ENCODE data around the gene RHOU.

The RHOU gene

DNA sequence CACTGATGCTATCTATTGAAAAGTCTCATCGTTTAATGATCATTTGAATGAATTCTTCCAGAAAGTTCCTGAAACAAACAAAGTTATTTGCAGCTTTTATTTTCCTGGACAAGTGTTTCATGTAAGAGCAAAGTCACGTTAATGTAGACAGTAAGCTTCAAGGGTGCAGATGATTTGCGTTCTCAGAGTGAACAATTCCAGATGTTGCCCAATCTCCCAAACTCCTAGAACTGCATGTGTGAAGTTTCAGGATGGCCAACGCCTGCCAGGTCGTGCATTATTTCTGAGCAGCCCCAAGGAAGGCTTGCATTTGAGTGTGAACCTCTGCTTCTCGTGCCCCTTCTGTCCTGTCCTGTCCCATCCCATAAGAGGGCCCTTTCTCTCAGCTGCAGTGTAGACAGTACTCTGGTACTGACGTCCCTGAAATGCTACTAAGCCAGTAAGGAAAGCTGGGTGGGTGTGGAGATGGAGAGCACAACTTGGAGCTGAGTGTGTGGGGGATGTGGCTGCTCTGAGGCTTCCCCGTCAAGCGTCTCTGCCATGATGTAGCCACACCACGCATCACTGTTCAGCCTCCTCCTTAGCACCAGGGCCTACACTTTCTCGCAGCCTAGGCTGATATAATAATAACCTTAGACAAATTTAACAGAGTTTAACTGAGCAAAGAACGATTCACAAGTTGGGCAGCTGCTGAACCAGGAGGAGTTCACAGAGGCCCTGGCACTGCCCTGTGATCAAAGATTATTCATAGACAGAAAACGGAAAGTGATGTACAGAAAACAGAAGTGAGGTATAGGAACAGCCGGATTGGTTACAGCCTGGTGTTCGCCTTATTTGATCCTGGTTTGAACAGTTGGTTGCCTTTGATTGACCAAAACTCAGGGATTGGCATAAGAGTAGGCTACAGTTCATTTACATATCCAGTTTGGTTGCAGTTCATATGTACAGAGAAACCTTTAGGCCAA is 50.4 kb downstream of the RHOU start:
- no peak for DNase-seq (ENCODE audit: low read depth)

DNA sequence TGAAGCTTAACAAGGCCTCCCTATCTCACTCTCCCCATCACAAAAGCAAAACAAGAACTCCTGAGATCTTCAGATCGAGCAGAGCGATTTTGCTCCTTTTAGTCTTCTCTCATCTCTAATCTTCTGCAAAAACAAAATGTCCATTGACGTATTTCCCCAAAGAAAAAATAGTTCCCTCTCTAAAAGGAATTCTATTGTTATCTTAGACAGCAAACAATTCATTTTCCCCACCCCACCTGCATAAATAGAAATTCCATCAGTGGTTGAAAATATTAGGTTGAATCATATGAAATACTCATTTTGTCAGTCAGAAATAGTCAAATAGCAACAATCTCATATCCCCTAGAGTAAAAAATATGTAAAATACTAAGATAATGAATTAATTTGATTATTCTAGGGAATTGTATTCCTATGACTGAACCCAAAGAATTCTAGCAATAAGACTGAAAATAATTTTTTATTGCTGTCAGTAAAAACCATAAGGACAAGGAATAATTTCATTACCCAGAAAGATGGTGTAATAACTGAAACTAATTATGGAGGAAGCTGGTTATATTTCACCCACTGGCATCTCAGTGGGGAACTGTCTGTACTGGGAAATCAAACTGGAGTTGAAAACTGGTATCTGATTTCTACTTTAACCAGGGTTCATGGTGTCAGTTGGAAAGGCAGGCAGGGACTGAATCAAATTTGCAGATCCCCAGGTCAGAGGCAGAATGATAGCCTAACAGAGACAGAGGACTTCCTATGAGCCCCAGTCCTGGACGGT is 51.3 kb downstream of the RHOU start:
- DNase-seq (ENCODE audit: low read depth), result no peak

DNA sequence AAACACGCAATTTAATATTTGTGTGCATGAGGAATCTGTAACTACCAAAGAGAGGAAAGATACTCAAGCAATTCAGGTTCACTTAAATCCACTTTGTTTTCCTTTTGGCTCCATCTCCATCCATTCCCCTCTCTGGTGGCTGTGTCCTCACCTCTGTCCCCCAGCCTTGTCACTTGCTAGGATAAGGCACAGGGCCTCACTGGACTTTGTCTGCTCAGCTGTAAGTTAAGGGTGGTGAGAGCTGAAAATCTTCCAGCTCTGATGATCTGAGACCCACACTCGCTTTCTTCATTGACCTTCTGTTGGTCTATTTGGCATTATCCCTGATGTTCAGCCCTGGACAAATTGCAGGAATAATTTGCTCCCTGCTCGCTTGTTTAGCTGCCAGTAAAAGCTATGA is 56.5 kb downstream of the RHOU start:
- no peak for DNase-seq (ENCODE audit: low read depth)

DNA sequence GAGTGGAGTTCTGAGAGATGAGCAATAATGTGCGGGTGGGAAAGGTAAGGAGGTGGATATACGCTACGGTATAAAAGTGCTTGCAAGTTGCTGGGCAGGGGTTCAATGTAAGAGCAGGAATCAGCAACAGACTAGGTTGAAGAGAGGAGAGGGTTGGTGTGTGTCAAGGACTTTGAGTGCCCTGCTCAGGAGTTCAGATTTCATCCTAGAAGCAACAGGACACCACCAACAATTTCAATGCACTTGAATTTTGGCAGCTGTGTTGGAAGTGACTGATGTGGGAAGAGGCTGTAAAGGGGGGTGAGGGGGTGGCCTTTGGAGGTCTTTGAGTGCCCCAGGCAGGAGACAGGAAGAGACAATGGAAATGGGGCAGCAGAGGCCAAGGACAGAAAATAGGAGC is 57.3 kb downstream of the RHOU start:
- no peak for DNase-seq (ENCODE audit: low read depth)

DNA sequence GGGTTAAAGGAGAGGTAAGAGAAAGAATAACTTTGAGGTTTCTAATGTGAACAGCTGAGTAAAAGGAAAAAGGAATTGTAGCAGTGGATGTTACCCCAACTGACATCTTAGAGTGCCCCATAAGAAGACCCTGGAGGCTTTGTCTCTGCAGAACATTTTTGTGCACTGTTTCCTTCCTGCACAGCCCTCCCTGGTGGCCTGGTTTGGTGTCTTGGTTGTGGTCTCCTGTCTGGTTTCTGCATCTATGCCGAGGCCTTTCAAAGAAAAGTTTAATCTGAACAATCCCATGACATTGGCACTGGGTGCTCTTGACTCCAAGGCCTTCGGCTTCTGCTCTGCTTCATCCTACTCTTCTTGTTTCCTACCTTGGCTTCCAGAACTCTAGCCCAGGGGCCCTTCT is 57.8 kb downstream of the RHOU start:
- DNase-seq (ENCODE audit: low read depth), result no peak

DNA sequence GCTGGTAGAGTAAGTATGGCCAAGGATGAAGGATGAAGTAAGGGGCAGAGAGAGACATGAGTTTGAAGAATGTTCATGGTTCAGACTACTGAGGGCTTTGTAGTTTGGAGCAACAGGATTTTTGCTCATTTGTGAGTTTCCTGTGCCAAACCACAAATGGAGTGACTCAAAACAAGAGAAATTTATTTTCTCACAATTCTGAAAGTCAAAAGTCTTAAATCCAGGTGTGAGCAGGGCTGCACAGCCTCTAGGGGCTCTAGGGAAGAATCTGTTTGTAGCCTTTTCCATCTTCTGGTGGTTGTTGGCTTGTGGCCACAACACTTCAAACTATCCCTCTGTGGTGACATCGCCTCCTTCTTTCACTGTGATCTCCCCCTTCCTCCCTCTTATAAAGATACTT is 58.9 kb downstream of the RHOU start:
- DNase-seq (ENCODE audit: low read depth), result no peak

DNA sequence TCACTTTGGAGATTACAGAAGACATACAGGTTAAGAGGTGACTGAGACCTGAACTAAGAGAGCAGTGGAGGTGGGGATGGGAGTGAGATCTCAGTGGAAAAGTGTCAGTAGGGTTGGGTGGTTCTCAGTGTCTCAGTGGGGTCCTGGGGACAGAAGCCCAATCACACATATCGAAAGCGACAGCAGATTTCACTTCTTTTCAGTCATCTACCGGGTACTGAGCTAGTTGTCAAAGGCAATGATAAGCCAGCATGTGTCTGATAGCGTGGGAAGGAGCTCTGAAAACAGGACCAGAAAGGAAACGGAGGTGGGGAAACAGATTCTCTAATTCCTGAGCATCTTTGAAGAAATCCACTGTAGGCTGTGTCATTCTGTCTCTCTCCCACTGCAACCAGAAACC is 59.5 kb downstream of the RHOU start:
- no peak for DNase-seq (ENCODE audit: low read depth)

DNA sequence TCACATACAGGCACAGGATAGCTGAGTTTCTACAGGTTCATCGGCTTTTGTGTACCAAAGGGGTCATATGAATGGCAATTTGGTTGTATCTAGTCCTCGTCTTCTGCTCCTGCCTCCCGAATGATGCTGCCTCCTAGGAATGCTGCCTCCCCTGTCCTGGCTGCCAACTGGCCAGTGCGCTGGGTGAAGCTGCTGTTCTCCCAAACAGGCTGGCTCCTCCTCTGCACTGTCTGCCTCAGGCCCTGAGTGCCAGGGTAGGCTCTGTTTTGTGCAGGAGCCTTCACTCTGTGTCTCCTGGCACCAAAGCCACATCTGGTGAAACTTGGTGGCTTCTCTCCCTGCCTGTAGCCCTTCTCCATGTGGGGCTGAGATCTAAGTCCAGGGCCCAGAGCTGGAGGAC is 60.3 kb downstream of the RHOU start:
- DNase-seq (ENCODE audit: low read depth), result no peak

Data from stimulated activated CD8-positive, alpha-beta memory T cell treated with anti-CD3 and anti-CD28 coated beads, Interleukin-12 subunit alpha, Interleukin-12 subunit beta, amount 100 ng/mL, for 4 hours (primary cell).